ENCODE results near the gene ABI3BP. TPM values are rescaled to one million over a fixed set of nuclear protein-coding genes. Genes with fewer than 3 reads are reported as not detected.

The ABI3BP gene
- total RNA-seq, 4 donors from 2014 or later, result 12.3 to 57.8 (median 22.0) TPM

GRCh38 chr3:100880072-100880471, 113.1 kb downstream of the ABI3BP start:
- H3K4me3 ChIP-seq (ENCODE audit: low read depth, poor library complexity, severe bottlenecking), result no peak overlapping the region
- WGBS, 2 donors, result 48 to 57% methylated on average over 7 of the region's 7 CpGs
- DNase-seq (ENCODE audit: low spot score in 2 of 2), result peak in 1 of 2 donors; percentile 22
- TF ChIP-seq, protein P1, sequence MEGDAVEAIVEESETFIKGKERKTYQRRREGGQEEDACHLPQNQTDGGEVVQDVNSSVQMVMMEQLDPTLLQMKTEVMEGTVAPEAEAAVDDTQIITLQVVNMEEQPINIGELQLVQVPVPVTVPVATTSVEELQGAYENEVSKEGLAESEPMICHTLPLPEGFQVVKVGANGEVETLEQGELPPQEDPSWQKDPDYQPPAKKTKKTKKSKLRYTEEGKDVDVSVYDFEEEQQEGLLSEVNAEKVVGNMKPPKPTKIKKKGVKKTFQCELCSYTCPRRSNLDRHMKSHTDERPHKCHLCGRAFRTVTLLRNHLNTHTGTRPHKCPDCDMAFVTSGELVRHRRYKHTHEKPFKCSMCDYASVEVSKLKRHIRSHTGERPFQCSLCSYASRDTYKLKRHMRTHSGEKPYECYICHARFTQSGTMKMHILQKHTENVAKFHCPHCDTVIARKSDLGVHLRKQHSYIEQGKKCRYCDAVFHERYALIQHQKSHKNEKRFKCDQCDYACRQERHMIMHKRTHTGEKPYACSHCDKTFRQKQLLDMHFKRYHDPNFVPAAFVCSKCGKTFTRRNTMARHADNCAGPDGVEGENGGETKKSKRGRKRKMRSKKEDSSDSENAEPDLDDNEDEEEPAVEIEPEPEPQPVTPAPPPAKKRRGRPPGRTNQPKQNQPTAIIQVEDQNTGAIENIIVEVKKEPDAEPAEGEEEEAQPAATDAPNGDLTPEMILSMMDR (IDR thresholded peaks at IDR 0.05), result no peak
- TF ChIP-seq POLR2A (IDR thresholded peaks at IDR 0.05), result no peak
- intact Hi-C loops (cut with DNase I; ENCODE audit: low total_unique reads), result no loop called here

- DNase-seq (ENCODE audit: low spot score in 2 of 2), result no peak
- intact Hi-C loops (cut with DNase I; ENCODE audit: low total_unique reads), result no loop called here
- WGBS, 2 donors, result 61 to 62% methylated on average over 4 of the region's 4 CpGs
Observed at GRCh38 chr3:100879195-100879810, 113.9 kb downstream of the ABI3BP start.

GRCh38 chr3:100877286-100877685, 115.9 kb downstream of the ABI3BP start:
- DNase-seq (ENCODE audit: low spot score in 2 of 2), result no peak
- H3K4me3 ChIP-seq (ENCODE audit: low read depth, poor library complexity, severe bottlenecking), result no peak overlapping the region
- 80 to 88% methylated on average over 2 of the region's 2 CpGs for WGBS, 2 donors
- intact Hi-C loops (cut with DNase I; ENCODE audit: low total_unique reads), result no loop called here
- TF ChIP-seq, protein P1 (IDR thresholded peaks at IDR 0.05), result no peak
- no peak for TF ChIP-seq POLR2A (IDR thresholded peaks at IDR 0.05)

More at GRCh38 chr3:100879195-100879810, 113.9 kb downstream of the ABI3BP start:
- no peak overlapping the region for H3K4me3 ChIP-seq (ENCODE audit: low read depth, poor library complexity, severe bottlenecking)
- no peak for TF ChIP-seq POLR2A (IDR thresholded peaks at IDR 0.05)
- TF ChIP-seq, protein P1 (IDR thresholded peaks at IDR 0.05), result no peak

DNA sequence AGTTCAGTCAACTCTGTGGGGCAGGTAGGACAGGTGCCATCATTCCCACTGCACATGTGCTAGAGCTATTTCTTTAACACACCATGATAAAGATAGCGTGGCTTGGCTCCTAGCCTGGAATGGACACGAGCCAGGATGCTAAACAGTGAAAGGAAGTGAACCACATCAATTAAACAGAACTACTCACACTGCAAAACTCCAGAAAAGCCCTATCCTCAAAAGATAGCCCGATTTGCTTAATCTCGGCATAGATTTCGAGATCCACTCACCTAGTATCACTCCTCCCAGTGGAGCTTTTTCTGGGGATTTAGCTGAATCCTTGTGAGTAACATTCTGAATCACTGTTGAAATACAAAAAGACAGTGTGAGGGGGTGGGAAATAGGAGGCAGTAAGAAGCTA, 118.0 kb downstream of the ABI3BP start:
- TF ChIP-seq POLR2A (IDR thresholded peaks at IDR 0.05), result no peak
- TF ChIP-seq, protein P1 (IDR thresholded peaks at IDR 0.05), result no peak
- WGBS, 2 donors, result 18 to 31% methylated on average over 5 of the region's 5 CpGs
- intact Hi-C loops (cut with DNase I; ENCODE audit: low total_unique reads), result no loop called here
- DNase-seq (ENCODE audit: low spot score in 2 of 2), result no peak
- no peak overlapping the region for H3K4me3 ChIP-seq (ENCODE audit: low read depth, poor library complexity, severe bottlenecking)

- no peak for TF ChIP-seq POLR2A (IDR thresholded peaks at IDR 0.05)
- TF ChIP-seq, protein P1 (IDR thresholded peaks at IDR 0.05), result no peak
- no peak overlapping the region for H3K4me3 ChIP-seq (ENCODE audit: low read depth, poor library complexity, severe bottlenecking)
- intact Hi-C loops (cut with DNase I; ENCODE audit: low total_unique reads), result no loop called here
- WGBS, 2 donors, result 84 to 86% methylated on average over 3 of the region's 3 CpGs
- DNase-seq (ENCODE audit: low spot score in 2 of 2), result no peak
Observed at GRCh38 chr3:100873611-100874010, 119.6 kb downstream of the ABI3BP start.

DNA sequence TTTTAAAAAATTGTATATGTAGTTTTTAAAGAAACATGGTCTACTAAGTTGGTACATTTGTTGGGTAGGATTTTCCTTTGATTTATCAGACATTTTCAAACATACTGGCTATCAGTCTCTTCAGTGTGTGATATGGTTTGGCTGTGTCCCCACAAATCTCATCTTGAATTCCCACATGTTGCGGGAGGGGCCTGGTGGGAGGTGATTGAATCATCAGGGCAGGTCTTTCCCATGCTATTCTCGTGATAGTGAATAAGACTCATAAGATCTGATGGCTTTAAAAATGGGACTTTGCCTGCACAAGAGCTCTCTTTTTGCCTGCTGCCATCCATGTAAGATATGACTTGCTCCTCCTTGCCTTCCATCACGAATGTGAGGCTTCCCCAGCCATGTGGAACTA, 121.9 kb downstream of the ABI3BP start:
- H3K4me3 ChIP-seq (ENCODE audit: low read depth, poor library complexity, severe bottlenecking), result no peak overlapping the region
- WGBS, 2 donors, result 58 to 77% methylated on average over 3 of the region's 3 CpGs
- DNase-seq (ENCODE audit: low spot score in 2 of 2), result no peak
- TF ChIP-seq, protein P1 (IDR thresholded peaks at IDR 0.05), result no peak
- no peak for TF ChIP-seq POLR2A (IDR thresholded peaks at IDR 0.05)
- intact Hi-C loops (cut with DNase I; ENCODE audit: low total_unique reads), result no loop called here
